HFFc6 (cell line): Measurements from ENCODE around the gene CPB1. TPM values are rescaled to one million over a fixed set of nuclear protein-coding genes. Genes with fewer than 3 reads are reported as not detected.
"Not testable (repeated sequence)": the region's sequence is repeated elsewhere in the genome, so short reads cannot be mapped to it uniquely, and the experiment has no call there.

Source experiments
- DNase-seq: peaks from one replicate; pipeline ENCODE4 v3.0.0-alpha.2; 2018
- H3K27ac Mint-ChIP-seq: 2 replicates; pipeline ENCODE4 v1.8.0; 2020; ENCODE audit warnings: mild to moderate bottlenecking, mixed read lengths
- H3K27me3 Mint-ChIP-seq: 2 replicates; pipeline ENCODE4 v1.8.0; 2021; ENCODE audit warnings: mild to moderate bottlenecking, moderate library complexity, mixed read lengths; ENCODE audit not compliant: insufficient read depth
- H3K36me3 Mint-ChIP-seq: 2 replicates; pipeline ENCODE4 v1.8.0; 2021; ENCODE audit warnings: low read depth, mixed read lengths
- H3K4me1 Mint-ChIP-seq: 2 replicates; pipeline ENCODE4 v1.8.0; 2020; ENCODE audit warnings: low read depth, mixed read lengths
- H3K4me3 Mint-ChIP-seq: 2 replicates; pipeline ENCODE4 v1.8.0; 2020; ENCODE audit warnings: mild to moderate bottlenecking, moderate library complexity, mixed read lengths
- H3K9me3 Mint-ChIP-seq: 2 replicates; pipeline ENCODE4 v1.8.0; 2020; ENCODE audit warnings: mild to moderate bottlenecking, mixed read lengths
- long read RNA-seq: library from polyadenylated mRNA; unstranded; transcript quantifications from one replicate; pipeline ENCODE4 v2.0.0, GENCODE V29; 2019
- total RNA-seq, 6 experiments: library from RNA; stranded (reverse); fragmentation: NEBNext Ultra II Directional; extraction: Animal tissue kit (Norgen Biotek cat#: 25700); gene quantifications; 2 replicates in 1 of 6; 3 replicates in 5 of 6; pipeline ENCODE4 v1.2.3, GENCODE V29; 2021
- TF ChIP-seq, protein P1 (sequence below): fragments of 200-600 bp; sonication (generic); IDR thresholded peaks from 2 replicates; pipeline ENCODE4 v1.5.0; 2021; ENCODE audit warnings: antibody characterized with exemption, mild to moderate bottlenecking

The CPB1 gene
- total RNA-seq: not detected
- long read RNA-seq: 0 reads

DNA sequence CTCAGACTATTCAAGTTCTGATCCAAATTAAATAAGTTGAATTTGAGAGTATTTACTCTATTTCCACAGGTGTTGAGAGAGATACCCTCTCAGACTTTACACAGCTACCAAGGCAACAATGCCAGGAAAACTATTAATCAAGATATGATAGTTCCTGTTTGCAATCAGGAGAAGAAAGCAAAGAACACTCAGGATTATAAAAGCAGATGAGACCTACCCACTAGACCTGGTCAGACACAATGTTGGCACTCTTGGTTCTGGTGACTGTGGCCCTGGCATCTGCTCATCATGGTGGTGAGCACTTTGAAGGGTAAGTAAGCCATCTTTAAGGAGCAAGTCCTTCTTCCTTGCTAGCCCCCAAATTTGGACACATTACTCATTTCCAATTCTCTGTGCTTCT is at the start of gene CPB1:
TSS of gene CPB1 (plus strand) at position 227 of the 400 bp plus-strand sequence. CDS start at position 240, 13 bp downstream.
- H3K27me3 Mint-ChIP-seq: peaks cover 8% of the 10 kb centered on the region
- no peaks in the 10 kb centered on the region for H3K9me3 Mint-ChIP-seq
- no peak within 1 kb of the TSS for H3K27ac Mint-ChIP-seq
- H3K36me3 Mint-ChIP-seq: 0 out of 2 replicates have a peak, but pooled peaks cover under 1% of the 10 kb centered on the region
- H3K4me3 Mint-ChIP-seq: no peak within 1 kb of the TSS
- no peaks in the 10 kb centered on the region for H3K4me1 Mint-ChIP-seq
- no peak for DNase-seq
- TF ChIP-seq, protein P1, sequence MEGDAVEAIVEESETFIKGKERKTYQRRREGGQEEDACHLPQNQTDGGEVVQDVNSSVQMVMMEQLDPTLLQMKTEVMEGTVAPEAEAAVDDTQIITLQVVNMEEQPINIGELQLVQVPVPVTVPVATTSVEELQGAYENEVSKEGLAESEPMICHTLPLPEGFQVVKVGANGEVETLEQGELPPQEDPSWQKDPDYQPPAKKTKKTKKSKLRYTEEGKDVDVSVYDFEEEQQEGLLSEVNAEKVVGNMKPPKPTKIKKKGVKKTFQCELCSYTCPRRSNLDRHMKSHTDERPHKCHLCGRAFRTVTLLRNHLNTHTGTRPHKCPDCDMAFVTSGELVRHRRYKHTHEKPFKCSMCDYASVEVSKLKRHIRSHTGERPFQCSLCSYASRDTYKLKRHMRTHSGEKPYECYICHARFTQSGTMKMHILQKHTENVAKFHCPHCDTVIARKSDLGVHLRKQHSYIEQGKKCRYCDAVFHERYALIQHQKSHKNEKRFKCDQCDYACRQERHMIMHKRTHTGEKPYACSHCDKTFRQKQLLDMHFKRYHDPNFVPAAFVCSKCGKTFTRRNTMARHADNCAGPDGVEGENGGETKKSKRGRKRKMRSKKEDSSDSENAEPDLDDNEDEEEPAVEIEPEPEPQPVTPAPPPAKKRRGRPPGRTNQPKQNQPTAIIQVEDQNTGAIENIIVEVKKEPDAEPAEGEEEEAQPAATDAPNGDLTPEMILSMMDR: no peak

- no peaks in the 10 kb centered on the region for H3K36me3 Mint-ChIP-seq
- H3K4me1 Mint-ChIP-seq: no peaks in the 10 kb centered on the region
- peaks cover 3% of the 10 kb centered on the region; the same call in 1 of the 2 replicates for H3K27me3 Mint-ChIP-seq
- no peak for DNase-seq
- H3K9me3 Mint-ChIP-seq: no peaks in the 10 kb centered on the region
- no peak overlapping the region for H3K4me3 Mint-ChIP-seq
- TF ChIP-seq, protein P1: no peak
- H3K27ac Mint-ChIP-seq: no peak overlapping the region
These were observed 48.7 kb upstream of the CPB1 start for GRCh38 chr3:148778926-148779325.

DNA sequence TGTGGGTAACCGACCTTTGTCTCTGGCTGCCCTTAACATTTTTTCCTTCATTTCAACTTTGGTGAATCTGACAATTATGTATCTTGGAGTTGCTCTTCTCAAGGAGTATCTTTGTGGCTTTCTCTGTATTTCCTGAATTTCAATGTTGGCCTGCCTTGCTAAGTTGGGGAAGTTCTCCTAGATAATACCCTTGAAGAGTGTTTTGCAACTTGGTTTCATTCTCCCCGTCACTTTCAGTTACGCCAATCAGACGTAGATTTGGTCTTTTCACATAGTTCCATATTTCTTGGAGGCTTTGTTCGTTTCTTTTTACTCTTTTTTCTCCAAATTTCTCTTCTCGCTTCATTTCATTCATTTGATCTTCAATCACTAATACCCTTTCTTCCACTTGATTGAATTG is 42.6 kb upstream of the CPB1 start:
- H3K27ac Mint-ChIP-seq, H3K36me3 Mint-ChIP-seq: not testable (repeated sequence)

DNA sequence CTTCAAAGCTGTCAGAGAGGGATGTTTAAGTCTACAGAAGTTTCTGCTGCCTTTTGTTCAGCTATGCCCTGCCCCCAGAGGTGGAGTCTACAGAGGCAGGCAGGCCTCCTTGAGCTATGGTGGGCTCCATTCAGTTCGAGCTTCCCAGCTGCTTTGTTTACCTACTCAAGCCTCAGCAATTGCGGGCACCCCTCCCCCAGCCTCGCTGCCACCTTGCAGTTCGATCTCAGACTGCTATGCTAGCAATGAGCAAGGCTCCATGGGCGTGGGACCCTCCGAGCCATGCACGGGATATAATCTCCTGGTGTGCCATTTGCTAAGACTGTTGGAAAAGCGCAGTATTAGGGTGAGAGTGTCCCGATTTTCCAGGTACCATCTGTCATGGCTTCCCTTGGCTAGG is 41.5 kb upstream of the CPB1 start:
- H3K9me3 Mint-ChIP-seq, H3K4me1 Mint-ChIP-seq, H3K36me3 Mint-ChIP-seq, H3K27ac Mint-ChIP-seq, H3K4me3 Mint-ChIP-seq, H3K27me3 Mint-ChIP-seq, DNase-seq: not testable (repeated sequence)

More for the DNA sequence above, 42.6 kb upstream of the CPB1 start:
- not testable (repeated sequence) for H3K9me3 Mint-ChIP-seq, H3K4me1 Mint-ChIP-seq, DNase-seq, H3K27me3 Mint-ChIP-seq, H3K4me3 Mint-ChIP-seq

- peak; percentile 1 for DNase-seq
- Mint-ChIP-seq H3K9me3 (no peaks in the 10 kb centered on the region), H3K27ac (no peak overlapping the region), H3K4me1 (no peaks in the 10 kb centered on the region), H3K36me3 (no peaks in the 10 kb centered on the region), H3K4me3 (no peak overlapping the region), H3K27me3 (peaks cover 15% of the 10 kb centered on the region)
- TF ChIP-seq, protein P1: no peak
These were observed 38.5 kb upstream of the CPB1 start for GRCh38 chr3:148789146-148789545.

DNA sequence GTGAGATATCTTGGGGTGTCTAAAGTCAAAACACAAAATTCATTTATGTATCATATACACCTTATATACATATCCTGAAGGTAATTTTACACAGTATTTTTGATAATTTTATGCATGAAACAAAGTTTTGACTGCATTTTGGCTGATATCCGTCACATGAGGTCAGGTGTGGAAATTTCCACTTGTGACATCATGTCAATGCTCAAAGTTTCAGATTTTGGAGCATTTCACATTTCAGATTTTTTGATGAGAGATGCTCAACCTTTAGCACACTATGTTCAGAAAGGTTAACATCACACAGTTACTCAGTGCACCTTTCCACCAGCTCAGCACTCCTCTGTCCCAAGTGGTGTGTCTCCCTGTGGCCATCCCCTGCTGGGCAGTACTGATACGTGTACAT is 37.7 kb upstream of the CPB1 start:
- Mint-ChIP-seq H3K36me3 (no peaks in the 10 kb centered on the region), H3K9me3 (no peaks in the 10 kb centered on the region), H3K4me3 (no peak overlapping the region), H3K4me1 (no peaks in the 10 kb centered on the region), H3K27me3 (peaks cover 15% of the 10 kb centered on the region), H3K27ac (no peak overlapping the region)
- TF ChIP-seq, protein P1: no peak
- no peak for DNase-seq

- no peaks in the 10 kb centered on the region for H3K36me3 Mint-ChIP-seq
- H3K9me3 Mint-ChIP-seq: no peaks in the 10 kb centered on the region
- TF ChIP-seq, protein P1: no peak
- no peak overlapping the region for H3K27ac Mint-ChIP-seq
- no peaks in the 10 kb centered on the region for H3K4me1 Mint-ChIP-seq
- DNase-seq: no peak
- peaks cover 14% of the 10 kb centered on the region for H3K27me3 Mint-ChIP-seq
- no peak overlapping the region for H3K4me3 Mint-ChIP-seq
These were observed 37.2 kb upstream of the CPB1 start for GRCh38 chr3:148790370-148790769.
